ENCODE measurements around the gene IGSF11.
"Not testable (repeated sequence)": the region's sequence is repeated elsewhere in the genome, so short reads cannot be mapped to it uniquely, and the experiment has no call there.

Gene IGSF11

GRCh38 chr3:118990823-118991560 lies 43.7 kb downstream of the IGSF11 start:
- FAIRE-seq (no peak), DNase-seq (ENCODE audit: insufficient read length, low spot score) (no peak)

- FAIRE-seq: no peak
Observed at GRCh38 chr3:118988198-118989130, 46.2 kb downstream of the IGSF11 start.

DNA sequence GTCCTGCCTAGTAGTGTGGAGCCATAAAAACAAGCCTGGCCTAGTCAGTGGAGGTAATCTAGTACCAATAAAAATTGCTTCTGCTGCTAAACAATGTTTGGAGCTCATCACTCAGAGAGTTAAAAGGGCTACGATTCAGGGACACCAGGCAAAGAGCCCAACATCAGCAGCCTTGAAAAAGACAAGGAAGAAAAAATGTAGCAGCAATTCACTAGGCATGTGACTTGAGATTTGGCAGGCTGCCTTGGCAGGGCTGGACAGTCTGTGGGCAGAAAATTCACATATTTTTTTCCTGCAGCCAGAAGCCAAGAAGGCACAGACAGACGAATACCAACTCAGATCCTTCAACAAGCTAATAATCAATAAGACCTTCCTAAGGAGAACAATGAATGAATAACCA lies 47.2 kb downstream of the IGSF11 start:
- DNase-seq (ENCODE audit: insufficient read length, low spot score): no peak

More at GRCh38 chr3:118988198-118989130, 46.2 kb downstream of the IGSF11 start:
- DNase-seq (ENCODE audit: insufficient read length, low spot score): no peak

DNA sequence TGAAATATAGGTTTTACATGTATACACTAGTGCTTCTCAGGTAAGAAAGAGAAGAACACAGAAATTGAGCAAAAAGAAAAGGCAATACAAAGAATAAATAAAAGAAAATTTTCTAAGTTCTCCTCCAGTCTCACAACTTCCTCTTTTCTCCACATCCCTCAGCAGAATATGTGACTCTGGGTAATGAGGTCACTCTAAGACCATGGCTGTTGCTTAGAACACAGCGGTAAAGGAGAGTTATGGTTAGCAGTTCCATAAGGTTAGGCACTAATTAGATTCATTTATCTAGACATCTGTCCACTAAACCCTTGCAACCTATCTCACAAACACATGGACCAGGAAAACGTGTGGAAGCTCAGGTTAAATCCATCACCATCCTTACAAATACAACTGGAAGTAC lies 47.9 kb downstream of the IGSF11 start:
- FAIRE-seq (no peak), DNase-seq (ENCODE audit: insufficient read length, low spot score) (no peak)

More for the DNA sequence above, 47.2 kb downstream of the IGSF11 start:
- FAIRE-seq: no peak

GRCh38 chr3:118984699-118985098 lies 49.9 kb downstream of the IGSF11 start:
- no peak for FAIRE-seq

DNA sequence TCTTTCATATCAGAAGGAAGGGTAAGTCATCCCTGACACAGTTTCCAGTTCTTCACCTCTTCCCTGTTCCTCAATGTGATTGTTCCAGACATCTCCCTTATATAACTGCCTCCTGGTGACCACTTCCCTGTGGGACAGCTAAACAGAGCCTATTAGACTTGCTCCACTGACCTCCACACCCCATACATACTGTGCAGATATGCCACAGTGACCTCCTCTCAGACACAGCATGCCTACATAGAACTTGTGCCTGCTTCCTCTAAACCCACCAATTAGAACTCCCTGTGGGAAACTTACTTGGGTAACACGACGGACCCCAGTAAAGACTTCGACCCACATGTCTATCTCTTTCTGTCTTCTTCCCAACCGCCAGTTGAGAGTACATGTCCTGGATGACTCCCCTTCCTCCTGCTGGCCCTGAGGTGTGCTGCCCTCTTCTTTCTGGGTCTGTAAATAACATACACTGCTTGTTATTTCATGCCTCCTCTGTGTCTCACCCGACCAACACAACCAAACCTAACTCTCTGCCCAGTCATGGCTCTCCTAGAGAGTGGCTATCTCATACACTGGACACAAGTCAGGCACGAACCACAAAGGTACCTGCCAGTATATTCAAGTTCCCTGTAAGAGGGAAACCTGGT lies 53.0 kb downstream of the IGSF11 start:
- DNase-seq (ENCODE audit: insufficient read length, low spot score) (no peak), FAIRE-seq (no peak)

More at GRCh38 chr3:118984699-118985098, 49.9 kb downstream of the IGSF11 start:
- DNase-seq (ENCODE audit: insufficient read length, low spot score): no peak

DNA sequence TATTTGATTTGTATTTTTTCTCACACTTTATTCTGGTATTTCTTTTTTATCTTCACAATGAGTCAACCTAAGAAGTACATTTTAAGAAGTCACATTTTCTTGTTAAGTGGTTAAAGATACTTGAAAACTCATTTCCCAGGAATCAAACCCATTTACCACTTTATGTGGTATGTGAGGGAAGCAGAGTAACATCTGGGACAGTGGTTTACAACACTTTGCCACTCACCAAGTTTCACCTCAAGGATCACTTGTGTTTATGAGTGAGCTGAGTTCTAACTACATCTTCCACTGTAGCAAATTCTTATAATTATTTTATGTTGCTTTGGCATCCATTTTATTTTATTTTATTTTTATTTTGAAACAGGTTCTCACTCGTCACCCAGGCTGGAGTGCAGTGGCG lies 53.8 kb downstream of the IGSF11 start:
- FAIRE-seq (no peak), DNase-seq (ENCODE audit: insufficient read length, low spot score) (no peak)

DNA sequence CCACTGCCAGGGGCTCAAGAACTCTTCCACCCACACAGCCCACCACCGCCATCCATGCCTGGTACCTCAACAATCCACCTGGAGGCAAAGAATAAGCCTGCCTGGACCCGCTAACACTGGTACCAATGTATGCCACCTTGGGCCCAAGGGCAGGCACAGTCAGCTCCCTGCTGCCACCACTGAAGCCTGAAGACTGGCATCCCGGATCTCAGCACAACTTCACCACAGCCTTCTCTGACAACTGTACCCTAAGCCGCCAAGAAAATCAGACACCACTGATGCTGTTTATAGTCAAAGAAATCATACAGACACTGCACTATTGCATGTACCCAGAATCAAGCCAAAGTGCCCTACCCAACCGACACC lies 56.3 kb downstream of the IGSF11 start:
- DNase-seq (ENCODE audit: insufficient read length, low spot score) (no peak), FAIRE-seq (no peak)

- DNase-seq (ENCODE audit: insufficient read length, low spot score) (no peak), FAIRE-seq (no peak)
Observed at GRCh38 chr3:118977671-118978392, 56.8 kb downstream of the IGSF11 start.

- FAIRE-seq (no peak), DNase-seq (ENCODE audit: insufficient read length, low spot score) (no peak)
Observed at GRCh38 chr3:118977118-118977517, 57.5 kb downstream of the IGSF11 start.

DNA sequence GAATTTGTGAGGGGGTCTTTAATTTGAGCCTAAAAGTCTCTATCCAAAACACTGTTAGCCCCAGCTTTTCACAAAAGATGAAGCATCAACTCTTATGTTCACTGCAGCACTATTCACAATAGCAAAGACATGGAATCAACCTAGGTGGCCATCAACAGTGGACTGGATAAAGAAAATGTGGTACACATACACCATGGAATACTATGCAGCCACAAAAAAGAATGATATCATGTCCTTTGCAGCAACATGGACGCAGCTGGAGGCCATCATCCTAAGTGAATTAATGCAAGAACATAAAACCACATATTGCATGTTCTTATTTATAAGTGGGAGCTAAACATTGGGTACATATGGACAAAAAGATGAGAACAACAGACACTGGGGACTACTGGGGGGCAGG lies 59.2 kb downstream of the IGSF11 start:
- DNase-seq (ENCODE audit: insufficient read length, low spot score); FAIRE-seq: not testable (repeated sequence)

DNA sequence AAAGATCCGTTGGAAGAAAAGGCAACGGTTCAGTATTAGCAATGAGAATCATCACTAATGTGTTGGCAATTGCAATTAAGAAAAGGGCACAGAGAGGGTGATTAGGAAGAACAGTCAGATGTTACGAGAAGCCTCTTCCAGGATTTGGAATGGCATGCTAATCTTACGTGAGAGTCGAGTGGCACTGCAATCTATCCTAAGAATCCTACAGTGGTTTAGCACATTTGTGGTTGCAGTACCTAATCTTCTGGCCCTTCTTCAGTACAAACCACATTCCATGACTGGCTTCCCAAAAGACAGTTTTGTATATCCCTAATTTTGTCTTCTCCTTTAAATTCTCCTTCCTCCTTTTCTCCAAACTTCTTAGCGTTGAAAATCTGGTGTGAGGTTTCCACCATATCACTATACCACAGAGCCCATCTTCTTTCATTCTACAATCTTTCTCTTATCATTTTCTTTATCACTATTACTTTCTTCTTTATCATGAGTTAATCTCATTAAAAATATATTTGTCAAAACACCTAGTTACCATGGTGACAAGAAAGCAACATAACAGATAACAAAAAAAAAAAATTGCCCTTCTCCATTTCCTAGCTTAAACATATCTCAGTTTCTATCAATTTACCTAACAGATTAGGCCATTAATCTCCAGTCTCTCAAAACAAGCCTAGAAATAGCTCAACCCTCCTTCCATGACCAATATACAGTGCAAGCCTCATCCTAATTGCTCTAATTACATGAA lies 60.1 kb downstream of the IGSF11 start:
- DNase-seq (ENCODE audit: insufficient read length, low spot score) (no peak), FAIRE-seq (no peak)

DNA sequence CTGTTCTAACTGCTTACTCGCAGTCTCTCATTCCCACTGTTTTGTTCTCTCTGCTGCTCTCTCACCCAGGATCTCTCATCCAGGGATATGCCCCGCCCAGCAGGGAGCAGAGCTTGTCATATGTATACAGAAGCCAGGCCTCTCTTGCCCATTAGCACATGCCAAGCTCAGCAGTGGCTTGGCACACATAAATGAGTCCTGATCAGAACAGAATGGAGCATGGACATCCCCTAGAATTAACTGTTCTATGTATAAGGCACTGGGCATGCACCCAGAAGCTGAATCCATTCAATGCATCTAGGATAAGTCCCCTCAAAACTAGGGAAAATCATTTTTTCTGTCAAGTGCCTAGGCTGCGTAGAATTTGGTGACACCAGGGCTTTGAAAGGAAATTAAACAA lies 61.6 kb downstream of the IGSF11 start:
- FAIRE-seq (no peak), DNase-seq (ENCODE audit: insufficient read length, low spot score) (no peak)

DNA sequence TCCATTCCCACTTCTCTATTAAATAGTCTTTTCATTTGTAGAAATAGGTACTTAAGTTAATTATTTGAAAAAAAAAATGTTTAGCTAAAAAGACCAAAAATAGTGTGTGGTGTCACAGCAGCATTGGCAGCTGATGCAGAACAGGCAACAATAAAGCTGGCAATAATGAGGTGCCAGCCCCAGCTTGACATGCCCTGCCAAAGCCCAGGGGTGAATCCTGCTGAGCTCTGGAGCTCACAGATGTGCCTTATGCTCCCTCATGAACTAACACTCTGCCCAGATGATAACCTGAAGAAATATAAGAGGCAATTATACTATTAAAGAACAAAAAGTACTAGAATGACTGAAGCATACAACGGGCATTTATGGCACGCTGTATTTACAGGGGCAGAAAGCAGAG lies 63.8 kb downstream of the IGSF11 start:
- no peak for DNase-seq (ENCODE audit: insufficient read length, low spot score)
- FAIRE-seq: no peak

GRCh38 chr3:118968640-118969039 lies 66.0 kb downstream of the IGSF11 start:
- FAIRE-seq: no peak
- DNase-seq (ENCODE audit: insufficient read length, low spot score): no peak

GRCh38 chr3:118968111-118968510 lies 66.5 kb downstream of the IGSF11 start:
- FAIRE-seq (no peak), DNase-seq (ENCODE audit: insufficient read length, low spot score) (no peak)

GRCh38 chr3:118966700-118967099 lies 67.9 kb downstream of the IGSF11 start:
- no peak for DNase-seq (ENCODE audit: insufficient read length, low spot score)
- no peak for FAIRE-seq

GRCh38 chr3:118963711-118964110 lies 70.9 kb downstream of the IGSF11 start:
- no peak for FAIRE-seq
- DNase-seq (ENCODE audit: insufficient read length, low spot score): no peak

- no peak for DNase-seq (ENCODE audit: insufficient read length, low spot score)
- FAIRE-seq: no peak
Observed at GRCh38 chr3:118960876-118961450, 73.7 kb downstream of the IGSF11 start.
